Epithelial cell of esophagus (primary cell): ENCODE measurements around the gene THADA.

Source experiments
- DNase-seq: peaks from one replicate; pipeline ENCODE4 v3.0.0; 2010; ENCODE audit warnings: low read depth
- H3K4me3 ChIP-seq: 2 replicates; pipeline ENCODE4 v1.5.1; 2011; ENCODE audit warnings: mild to moderate bottlenecking, low read length, control low read depth
- TF ChIP-seq, protein P1 (sequence below): IDR thresholded peaks from 2 replicates; pipeline ENCODE4 v1.5.1; 2011; ENCODE audit warnings: low read depth, mild to moderate bottlenecking, low read length, control low read depth, inconsistent platforms; ENCODE audit not compliant: insufficient read depth; ENCODE audit errors: missing control alignments

THADA gene

DNA sequence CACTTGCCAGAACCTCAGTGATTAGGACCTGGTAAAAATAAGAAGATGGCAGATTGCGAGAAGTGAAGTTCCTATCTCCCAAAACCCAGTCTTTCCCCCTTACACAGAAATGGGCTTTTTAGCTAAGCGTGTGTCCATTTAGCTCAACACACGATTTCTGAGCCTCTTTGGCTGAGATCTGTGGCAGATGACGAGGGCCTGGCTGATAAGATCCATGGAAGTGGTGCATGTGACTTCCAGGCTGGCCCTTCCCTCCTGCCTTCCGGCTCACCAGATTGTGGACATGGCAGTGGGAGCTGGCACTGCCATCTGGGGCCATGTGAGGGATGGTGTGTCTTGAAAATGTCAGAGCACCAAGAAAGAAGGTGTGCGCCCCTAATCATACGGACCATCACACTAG lies 328.5 kb downstream of the THADA start:
- TF ChIP-seq, protein P1, sequence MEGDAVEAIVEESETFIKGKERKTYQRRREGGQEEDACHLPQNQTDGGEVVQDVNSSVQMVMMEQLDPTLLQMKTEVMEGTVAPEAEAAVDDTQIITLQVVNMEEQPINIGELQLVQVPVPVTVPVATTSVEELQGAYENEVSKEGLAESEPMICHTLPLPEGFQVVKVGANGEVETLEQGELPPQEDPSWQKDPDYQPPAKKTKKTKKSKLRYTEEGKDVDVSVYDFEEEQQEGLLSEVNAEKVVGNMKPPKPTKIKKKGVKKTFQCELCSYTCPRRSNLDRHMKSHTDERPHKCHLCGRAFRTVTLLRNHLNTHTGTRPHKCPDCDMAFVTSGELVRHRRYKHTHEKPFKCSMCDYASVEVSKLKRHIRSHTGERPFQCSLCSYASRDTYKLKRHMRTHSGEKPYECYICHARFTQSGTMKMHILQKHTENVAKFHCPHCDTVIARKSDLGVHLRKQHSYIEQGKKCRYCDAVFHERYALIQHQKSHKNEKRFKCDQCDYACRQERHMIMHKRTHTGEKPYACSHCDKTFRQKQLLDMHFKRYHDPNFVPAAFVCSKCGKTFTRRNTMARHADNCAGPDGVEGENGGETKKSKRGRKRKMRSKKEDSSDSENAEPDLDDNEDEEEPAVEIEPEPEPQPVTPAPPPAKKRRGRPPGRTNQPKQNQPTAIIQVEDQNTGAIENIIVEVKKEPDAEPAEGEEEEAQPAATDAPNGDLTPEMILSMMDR: no peak
- DNase-seq: no peak
- H3K4me3 ChIP-seq: no peak overlapping the region

DNA sequence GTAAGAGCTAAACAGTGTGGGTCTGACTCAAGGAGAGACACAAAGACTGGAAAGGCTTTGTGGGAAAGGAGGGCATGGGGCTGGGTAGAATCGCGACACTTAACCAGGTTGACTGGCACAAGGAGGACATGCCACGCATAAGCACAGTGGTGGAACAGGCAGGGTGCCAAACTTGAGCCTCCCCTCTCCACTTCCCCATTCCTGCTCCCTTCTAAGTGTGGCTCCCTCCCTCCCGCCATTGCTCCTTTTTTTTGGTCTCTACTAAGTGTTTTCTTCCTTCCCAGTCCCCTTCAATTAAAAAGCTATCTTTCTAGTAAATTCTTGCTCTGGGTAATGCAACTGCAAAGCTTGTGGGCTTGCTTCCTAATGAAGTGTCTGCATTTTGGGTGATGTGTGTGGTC lies 329.1 kb downstream of the THADA start:
- DNase-seq: no peak
- TF ChIP-seq, protein P1: no peak
- H3K4me3 ChIP-seq: no peak overlapping the region

DNA sequence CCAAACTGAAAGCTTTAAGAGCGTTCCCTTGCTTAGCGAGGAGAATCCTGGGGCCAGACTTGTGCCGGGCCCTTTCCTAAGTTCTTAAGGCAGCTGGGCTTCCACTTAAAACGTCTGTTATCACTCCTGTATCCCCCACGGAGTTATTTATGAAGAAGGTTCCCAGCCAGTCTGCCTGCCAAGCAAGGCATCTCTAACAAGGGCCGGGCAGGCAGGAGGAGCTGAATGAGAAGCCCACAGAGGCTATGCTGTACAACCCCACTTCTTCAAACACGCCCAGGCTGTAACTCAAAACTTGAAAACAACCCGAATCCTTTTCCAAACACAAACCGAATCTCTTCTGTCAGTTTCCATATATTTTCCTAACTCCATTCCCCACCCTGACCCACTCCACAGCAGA lies 330.4 kb downstream of the THADA start:
- TF ChIP-seq, protein P1: no peak
- no peak for DNase-seq
- H3K4me3 ChIP-seq: no peak overlapping the region

DNA sequence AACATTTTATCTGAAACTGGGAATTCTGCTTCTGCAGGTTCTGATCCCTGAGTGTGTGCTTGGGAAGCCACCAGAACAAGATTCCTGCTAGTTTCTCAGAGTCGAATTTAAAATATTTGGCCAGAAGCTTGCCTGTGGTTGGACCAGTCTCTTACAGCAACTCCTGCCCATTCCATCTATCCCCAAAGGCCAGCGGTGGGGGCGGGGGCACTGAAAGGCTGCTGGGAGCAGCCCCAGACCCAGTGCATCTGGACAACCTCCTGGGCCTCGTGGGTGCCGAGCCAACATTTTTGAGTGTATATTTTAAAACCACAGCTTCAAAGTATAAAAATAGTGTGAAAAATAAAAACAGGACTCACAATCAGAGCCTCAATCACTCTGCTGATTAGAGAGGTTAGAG lies 330.8 kb downstream of the THADA start:
- TF ChIP-seq, protein P1: no peak
- no peak overlapping the region for H3K4me3 ChIP-seq
- no peak for DNase-seq

DNA sequence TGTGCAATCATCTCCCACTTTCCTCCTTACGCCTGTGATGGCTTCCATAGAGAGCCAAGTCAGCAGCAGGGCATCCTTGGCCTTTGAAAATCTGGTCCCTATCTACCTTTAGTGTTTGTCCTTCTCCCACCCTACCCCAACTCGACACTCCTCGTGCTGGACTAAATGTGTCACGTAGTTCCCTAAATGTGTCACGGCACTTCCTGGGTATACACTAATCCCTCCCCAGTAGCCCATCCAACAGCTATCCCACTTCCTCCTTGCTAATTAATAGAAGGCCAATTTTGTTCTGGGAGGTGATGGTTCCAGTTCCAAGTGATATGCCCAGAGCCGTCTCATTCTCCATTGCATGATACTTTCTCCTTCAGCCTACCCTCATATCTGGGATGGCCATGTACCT lies 332.9 kb downstream of the THADA start:
- no peak for DNase-seq
- H3K4me3 ChIP-seq: no peak overlapping the region
- TF ChIP-seq, protein P1: no peak

DNA sequence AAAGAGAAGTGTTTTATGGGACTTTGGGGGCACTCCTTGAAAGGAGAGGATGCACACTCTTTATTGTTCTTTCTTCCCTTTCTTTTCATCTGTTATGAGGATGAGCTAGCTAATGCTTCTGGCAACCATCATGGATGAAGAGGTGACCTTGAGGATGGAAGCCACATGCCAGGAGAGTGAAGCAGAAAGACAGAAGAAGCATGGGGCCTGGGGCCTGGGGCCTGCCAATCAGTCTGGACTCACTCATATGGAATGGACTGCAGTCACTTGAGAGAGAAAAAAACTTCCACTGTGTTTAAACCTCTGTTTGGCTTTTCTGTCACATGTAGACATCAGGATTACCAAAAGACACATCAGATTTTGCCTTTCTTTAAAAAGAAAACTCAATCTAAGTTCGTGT lies 333.6 kb downstream of the THADA start:
- TF ChIP-seq, protein P1: no peak
- no peak overlapping the region for H3K4me3 ChIP-seq
- DNase-seq: no peak

DNA sequence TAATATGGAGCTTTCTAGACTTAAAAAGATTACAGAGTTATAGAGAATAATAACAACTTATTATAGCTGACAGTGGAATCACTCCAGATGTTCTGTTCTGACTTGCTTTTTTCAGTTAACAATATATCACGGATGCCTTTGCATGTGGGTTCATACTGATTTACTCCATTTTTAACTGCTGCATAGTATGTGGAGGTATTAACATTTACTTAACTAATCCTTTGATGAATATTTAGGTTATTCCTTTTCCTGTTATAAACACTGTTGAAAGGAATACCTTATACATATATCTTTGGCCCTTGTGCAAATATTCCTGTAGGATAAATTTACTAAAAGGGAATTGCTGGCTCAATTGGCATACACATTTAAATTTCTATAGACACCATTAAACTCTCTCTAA lies 336.3 kb downstream of the THADA start:
- no peak for DNase-seq
- no peak overlapping the region for H3K4me3 ChIP-seq
- TF ChIP-seq, protein P1: no peak
